Measurements from ENCODE around the gene NMNAT1.

DNA sequence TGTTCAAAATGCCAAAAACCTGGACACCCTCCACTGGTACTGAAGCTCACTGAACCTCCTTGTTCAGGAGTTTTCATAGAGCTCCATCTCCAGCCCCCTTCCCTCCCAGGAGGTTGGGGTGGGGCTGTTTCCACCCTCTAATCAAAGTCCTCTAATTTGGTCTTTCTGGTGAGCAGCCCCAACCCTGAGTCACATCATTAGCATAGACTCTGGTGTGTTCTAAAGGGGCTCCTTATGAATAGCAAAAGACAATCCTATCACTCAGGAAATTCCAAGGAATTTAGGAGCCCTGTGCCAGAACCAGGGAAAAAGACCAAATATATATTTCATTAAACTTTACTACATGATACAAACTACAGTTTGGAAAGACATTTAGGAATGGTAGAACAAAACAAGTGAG lies 76.3 kb downstream of the NMNAT1 start:
- TF ChIP-seq POLR2A (IDR thresholded peaks at IDR 0.05; ENCODE audit: low read length) (no peak), GATA1 (IDR thresholded peaks at IDR 0.05; ENCODE audit: low read depth, low read length) (no peak)
